Endothelial cell (in vitro differentiated cells): Measurements from ENCODE around the gene BMPER. TPM values are rescaled to one million over a fixed set of nuclear protein-coding genes. Genes with fewer than 3 reads are reported as not detected.

Source experiments
- DNase-seq: peaks from one replicate; pipeline ENCODE4 v3.0.0; 2021; ENCODE audit warnings: low spot score
- H3K27ac Mint-ChIP-seq: one replicate; pipeline ENCODE4 v1.8.0; 2021; ENCODE audit warnings: mixed read lengths, inconsistent platforms; ENCODE audit not compliant: unreplicated experiment
- H3K27me3 Mint-ChIP-seq: one replicate; pipeline ENCODE4 v1.8.0; 2021; ENCODE audit warnings: mild to moderate bottlenecking, moderate library complexity, mixed read lengths, inconsistent platforms; ENCODE audit not compliant: unreplicated experiment
- H3K36me3 Mint-ChIP-seq: one replicate; pipeline ENCODE4 v1.8.0; 2021; ENCODE audit warnings: mild to moderate bottlenecking, low read depth, mixed read lengths, inconsistent platforms; ENCODE audit not compliant: unreplicated experiment
- H3K4me1 Mint-ChIP-seq: one replicate; pipeline ENCODE4 v1.8.0; 2021; ENCODE audit warnings: mild to moderate bottlenecking, mixed read lengths, inconsistent platforms; ENCODE audit not compliant: unreplicated experiment
- H3K4me3 Mint-ChIP-seq: one replicate; pipeline ENCODE4 v1.8.0; 2021; ENCODE audit warnings: mild to moderate bottlenecking, mixed read lengths, inconsistent platforms; ENCODE audit not compliant: unreplicated experiment
- H3K9me3 Mint-ChIP-seq: one replicate; pipeline ENCODE4 v1.8.0; 2021; ENCODE audit warnings: mixed read lengths, inconsistent platforms; ENCODE audit not compliant: unreplicated experiment
- CTCF ChIP-seq: fragments of 200-600 bp; sonication (generic); IDR thresholded peaks from one replicate; pipeline ENCODE4 v1.5.0; 2021; ENCODE audit warnings: antibody characterized with exemption; ENCODE audit not compliant: unreplicated experiment
- total RNA-seq: library from RNA; stranded (reverse); fragmentation: NEBNext Ultra II Directional; extraction: Animal tissue kit (Norgen Biotek cat#: 25700); gene quantifications from one replicate; pipeline ENCODE4 v1.2.1, GENCODE V29; 2021; ENCODE audit not compliant: unreplicated experiment

Gene BMPER
- total RNA-seq, 1 donor from 2014 or later, result 2.5 TPM

GRCh38 chr7:33964417-33965182, 59.3 kb downstream of the BMPER start:
- Mint-ChIP-seq H3K27ac (no peak overlapping the region), H3K27me3 (peaks cover 2% of the 10 kb centered on the region), H3K4me1 (peaks cover 19% of the 10 kb centered on the region), H3K36me3 (no peaks in the 10 kb centered on the region), H3K4me3 (no peak overlapping the region), H3K9me3 (no peaks in the 10 kb centered on the region)
- DNase-seq, result no peak
- TF ChIP-seq CTCF, result no peak

GRCh38 chr7:33965183-33965744, 59.9 kb downstream of the BMPER start:
- DNase-seq, result no peak
- H3K27me3 Mint-ChIP-seq, result peaks cover 2% of the 10 kb centered on the region
- H3K4me3 Mint-ChIP-seq, result no peak overlapping the region
- peaks cover 26% of the 10 kb centered on the region for H3K4me1 Mint-ChIP-seq
- no peaks in the 10 kb centered on the region for H3K36me3 Mint-ChIP-seq
- H3K9me3 Mint-ChIP-seq, result no peaks in the 10 kb centered on the region
- no peak for TF ChIP-seq CTCF
- H3K27ac Mint-ChIP-seq, result no peak overlapping the region

- no peak for TF ChIP-seq CTCF
- no peak for DNase-seq
- peak overlapping the region; percentile 6 for H3K27ac Mint-ChIP-seq
- no peak overlapping the region for H3K4me3 Mint-ChIP-seq
- H3K36me3 Mint-ChIP-seq, result no peaks in the 10 kb centered on the region
- peaks cover 35% of the 10 kb centered on the region for H3K4me1 Mint-ChIP-seq
- no peaks in the 10 kb centered on the region for H3K27me3 Mint-ChIP-seq
- no peaks in the 10 kb centered on the region for H3K9me3 Mint-ChIP-seq
Observed at GRCh38 chr7:33968591-33968990, 63.3 kb downstream of the BMPER start.

- Mint-ChIP-seq H3K36me3 (no peaks in the 10 kb centered on the region), H3K27me3 (no peaks in the 10 kb centered on the region), H3K27ac (no peak overlapping the region), H3K4me1 (peaks cover 35% of the 10 kb centered on the region), H3K9me3 (no peaks in the 10 kb centered on the region), H3K4me3 (no peak overlapping the region)
- TF ChIP-seq CTCF, result no peak
- DNase-seq, result no peak
Observed at GRCh38 chr7:33970536-33970935, 65.2 kb downstream of the BMPER start.

GRCh38 chr7:33971106-33971505, 65.8 kb downstream of the BMPER start:
- peaks cover 35% of the 10 kb centered on the region for H3K4me1 Mint-ChIP-seq
- TF ChIP-seq CTCF, result no peak
- H3K27ac Mint-ChIP-seq, result no peak overlapping the region
- no peaks in the 10 kb centered on the region for H3K27me3 Mint-ChIP-seq
- no peaks in the 10 kb centered on the region for H3K9me3 Mint-ChIP-seq
- DNase-seq, result no peak
- no peak overlapping the region for H3K4me3 Mint-ChIP-seq
- H3K36me3 Mint-ChIP-seq, result no peaks in the 10 kb centered on the region
